DND-41 (cell line): Measurements from ENCODE around the gene RNF167.

Source experiments
- ATAC-seq: fragments of 200-7000 bp; cut with Tn5 transposase; 3 replicates; pipeline ENCODE4 v1.9.1; 2021; ENCODE audit warnings: low read depth; ENCODE audit not compliant: insufficient read depth
- DNase-seq: peaks from one replicate; pipeline ENCODE4 v3.0.0-alpha.2; 2020
- H2AFZ ChIP-seq: 2 replicates; pipeline ENCODE4 v1.6.0; 2012; ENCODE audit warnings: low read depth, low read length
- H3K27ac ChIP-seq: 2 replicates; pipeline ENCODE4 v1.5.1; 2012; ENCODE audit warnings: low read length, inconsistent platforms
- H3K27me3 ChIP-seq: fragments of 200-600 bp; sonication (generic); 2 replicates; pipeline ENCODE4 v1.6.0; 2012; ENCODE audit warnings: low read length, mild to moderate bottlenecking, inconsistent platforms; ENCODE audit not compliant: insufficient read depth, poor library complexity
- H3K36me3 ChIP-seq: 2 replicates; pipeline ENCODE4 v1.5.1; 2012; ENCODE audit warnings: low read length, inconsistent platforms; ENCODE audit not compliant: insufficient read depth
- H3K4me1 ChIP-seq: 2 replicates; pipeline ENCODE4 v1.5.1; 2012; ENCODE audit warnings: mild to moderate bottlenecking, low read length; ENCODE audit not compliant: insufficient read depth
- H3K4me2 ChIP-seq: 2 replicates; pipeline ENCODE4 v1.6.0; 2012; ENCODE audit warnings: mild to moderate bottlenecking, moderate library complexity, low read length, inconsistent platforms; ENCODE audit not compliant: insufficient read depth
- H3K4me3 ChIP-seq, 2 experiments: fragments of 200-600 bp in 1 of 2; shearing (Covaris generic) in 1 of 2; 2 replicates each; pipeline ENCODE4 v1.5.1; 2012 to 2016; ENCODE audit warnings: inconsistent platforms in 2 of 2, low read length in 2 of 2, mild to moderate bottlenecking in 2 of 2, low read depth in 1 of 2, moderate library complexity in 1 of 2
- H3K79me2 ChIP-seq: 2 replicates; pipeline ENCODE4 v1.6.0; 2012; ENCODE audit warnings: low read length, inconsistent platforms; ENCODE audit not compliant: insufficient read depth
- H3K9ac ChIP-seq: 2 replicates; pipeline ENCODE4 v1.6.0; 2012; ENCODE audit warnings: low read depth, mild to moderate bottlenecking, inconsistent platforms, low read length, moderate library complexity
- H3K9me3 ChIP-seq: 2 replicates; pipeline ENCODE4 v1.5.1; 2012; ENCODE audit warnings: low read length, moderate library complexity, mild to moderate bottlenecking, inconsistent platforms; ENCODE audit not compliant: insufficient read depth, severe bottlenecking
- H4K20me1 ChIP-seq: 2 replicates; pipeline ENCODE4 v1.6.0; 2012; ENCODE audit warnings: low read length; ENCODE audit not compliant: insufficient read depth
- CTCF ChIP-seq: IDR thresholded peaks from 2 replicates; pipeline ENCODE4 v1.5.1; 2012; ENCODE audit warnings: borderline replicate concordance, low read length, moderate library complexity, mild to moderate bottlenecking; ENCODE audit not compliant: poor library complexity, severe bottlenecking; ENCODE audit errors: extremely low read depth
- EZH2 ChIP-seq: IDR thresholded peaks from 3 replicates; pipeline ENCODE4 v1.6.1; 2012; ENCODE audit warnings: borderline replicate concordance, low read depth, mild to moderate bottlenecking, moderate library complexity, low read length, inconsistent platforms; ENCODE audit not compliant: severe bottlenecking

The RNF167 gene

DNA sequence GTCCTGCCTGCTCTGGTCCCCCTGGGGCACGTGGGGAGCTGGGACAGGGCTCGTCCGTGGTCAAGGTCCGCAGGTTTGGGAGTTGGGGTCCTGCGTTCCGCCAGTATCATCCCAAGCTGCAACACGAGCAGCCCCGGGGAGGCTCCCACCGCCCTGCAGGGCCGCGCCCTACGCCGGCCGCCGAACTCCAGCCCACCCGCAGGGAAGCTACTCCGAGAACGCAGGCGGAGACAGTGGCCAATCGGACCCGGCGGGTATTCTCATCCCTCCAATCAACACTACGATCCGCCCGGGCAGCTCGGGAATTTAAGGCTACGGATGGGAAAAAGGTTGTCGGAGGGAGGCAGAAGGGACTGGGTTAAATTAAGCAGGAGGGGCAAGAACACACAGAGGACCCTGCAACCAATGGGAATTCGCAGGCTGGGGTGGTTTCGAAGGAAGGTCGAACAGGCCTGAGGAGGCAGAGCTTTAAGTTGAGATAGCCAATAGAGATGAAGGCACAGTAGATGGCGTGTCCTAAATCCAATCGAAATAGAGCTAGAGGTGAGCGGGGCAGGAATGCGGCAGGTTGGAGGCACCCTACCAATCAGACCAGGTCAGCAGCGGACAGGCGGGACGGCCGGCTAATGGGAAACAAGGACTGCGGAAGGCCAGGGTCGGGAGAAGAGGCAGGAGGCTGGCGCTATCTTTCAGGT lies 26.9 kb downstream of the RNF167 start:
- ATAC-seq (peak; percentile 90), DNase-seq (peak; percentile 99)
- Histone ChIP-seq H3K9ac (peak overlapping the region; percentile 87), H3K27me3 (no peaks in the 10 kb centered on the region), H3K27ac (peak overlapping the region; percentile 92), H3K4me2 (peak overlapping the region; percentile 90), H3K4me3 (peak overlapping the region; percentile 48 to 87), H2AFZ (peak overlapping the region; percentile 73), H3K79me2 (peaks cover 39% of the 10 kb centered on the region), H3K36me3 (peaks cover 32% of the 10 kb centered on the region), H4K20me1 (no peaks in the 10 kb centered on the region), H3K9me3 (no peaks in the 10 kb centered on the region), H3K4me1 (peaks cover 32% of the 10 kb centered on the region)
- TF ChIP-seq CTCF: no peak
- TF ChIP-seq EZH2: no peak

GRCh38 chr17:4967539-4968485 lies 27.7 kb downstream of the RNF167 start, which contains the start of gene SPAG7:
TSS of gene SPAG7 (minus strand) at chr17:4967817. CDS start at chr17:4967804, 13 bp downstream.
- Histone ChIP-seq H2AFZ (peak within 1 kb of the TSS; percentile 83), H3K9me3 (no peaks in the 10 kb centered on the region), H3K27ac (peak within 1 kb of the TSS; percentile 92), H3K36me3 (peaks cover 40% of the 10 kb centered on the region), H3K4me2 (peak within 1 kb of the TSS; percentile 99), H4K20me1 (peaks cover 4% of the 10 kb centered on the region), H3K9ac (peak within 1 kb of the TSS; percentile 87), H3K4me1 (peaks cover 32% of the 10 kb centered on the region), H3K79me2 (peaks cover 39% of the 10 kb centered on the region), H3K27me3 (no peaks in the 10 kb centered on the region), H3K4me3 (peak within 1 kb of the TSS; percentile 48 to 87)
- peak; percentile 59 for ATAC-seq
- DNase-seq: peak; percentile 95
- peak; percentile 3 for TF ChIP-seq CTCF
- TF ChIP-seq EZH2: no peak

DNA sequence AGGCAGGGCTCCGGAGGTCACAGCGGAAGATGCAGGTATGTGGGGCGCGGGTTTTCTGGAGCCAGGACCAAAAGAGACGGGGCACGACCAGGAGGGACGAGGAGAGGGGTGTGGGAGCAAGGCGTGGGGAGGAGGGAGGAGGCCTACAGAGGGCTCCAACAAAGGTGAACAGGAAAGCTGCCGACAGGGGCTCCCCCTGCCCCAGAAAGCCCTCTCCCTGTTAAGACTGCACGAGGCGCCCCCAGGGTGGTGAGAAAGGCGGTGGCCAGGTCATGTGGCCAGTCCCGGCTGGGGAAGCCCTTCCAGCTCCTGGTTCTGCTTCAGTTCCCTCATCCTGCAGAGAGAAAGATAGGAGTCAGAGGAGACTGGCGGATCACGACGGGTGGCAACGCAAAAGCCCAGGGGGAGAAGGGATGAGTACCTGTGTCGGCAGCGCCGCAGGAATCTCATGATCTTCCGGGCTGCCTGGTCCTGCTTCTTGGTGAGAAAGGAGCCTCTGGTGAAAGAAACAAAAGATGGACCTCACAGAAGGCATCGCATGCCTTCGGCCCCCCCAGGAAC lies 28.5 kb downstream of the RNF167 start:
- DNase-seq (no peak), ATAC-seq (no peak)
- TF ChIP-seq CTCF: no peak
- no peak for TF ChIP-seq EZH2
- Histone ChIP-seq H2AFZ (peak overlapping the region; percentile 83), H3K4me2 (peak overlapping the region; percentile 99), H3K9ac (peak overlapping the region; percentile 87), H3K9me3 (no peaks in the 10 kb centered on the region), H3K4me1 (peaks cover 32% of the 10 kb centered on the region), H3K27me3 (no peaks in the 10 kb centered on the region), H3K27ac (peak overlapping the region; percentile 92), H4K20me1 (peaks cover 4% of the 10 kb centered on the region), H3K36me3 (peaks cover 47% of the 10 kb centered on the region), H3K79me2 (peaks cover 39% of the 10 kb centered on the region), H3K4me3 (peak overlapping the region; percentile 29 to 87)
